ENCODE data around the gene TMEM59L. TPM values are rescaled to one million over a fixed set of nuclear protein-coding genes. Genes with fewer than 3 reads are reported as not detected.

The TMEM59L gene
- total RNA-seq, 6 experiments from 2014 or later = 0.31 to 0.43 TPM; not detected in 4

- no peaks in the 10 kb centered on the region for H3K36me3 ChIP-seq
- ATAC-seq (no peak), DNase-seq (no peak)
- no peak overlapping the region for H3K27ac ChIP-seq
- H3K4me1 ChIP-seq = no peaks in the 10 kb centered on the region
- TF ChIP-seq POLR2A (IDR thresholded peaks at IDR 0.05) = no peak
- TF ChIP-seq, protein P1, sequence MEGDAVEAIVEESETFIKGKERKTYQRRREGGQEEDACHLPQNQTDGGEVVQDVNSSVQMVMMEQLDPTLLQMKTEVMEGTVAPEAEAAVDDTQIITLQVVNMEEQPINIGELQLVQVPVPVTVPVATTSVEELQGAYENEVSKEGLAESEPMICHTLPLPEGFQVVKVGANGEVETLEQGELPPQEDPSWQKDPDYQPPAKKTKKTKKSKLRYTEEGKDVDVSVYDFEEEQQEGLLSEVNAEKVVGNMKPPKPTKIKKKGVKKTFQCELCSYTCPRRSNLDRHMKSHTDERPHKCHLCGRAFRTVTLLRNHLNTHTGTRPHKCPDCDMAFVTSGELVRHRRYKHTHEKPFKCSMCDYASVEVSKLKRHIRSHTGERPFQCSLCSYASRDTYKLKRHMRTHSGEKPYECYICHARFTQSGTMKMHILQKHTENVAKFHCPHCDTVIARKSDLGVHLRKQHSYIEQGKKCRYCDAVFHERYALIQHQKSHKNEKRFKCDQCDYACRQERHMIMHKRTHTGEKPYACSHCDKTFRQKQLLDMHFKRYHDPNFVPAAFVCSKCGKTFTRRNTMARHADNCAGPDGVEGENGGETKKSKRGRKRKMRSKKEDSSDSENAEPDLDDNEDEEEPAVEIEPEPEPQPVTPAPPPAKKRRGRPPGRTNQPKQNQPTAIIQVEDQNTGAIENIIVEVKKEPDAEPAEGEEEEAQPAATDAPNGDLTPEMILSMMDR (IDR thresholded peaks at IDR 0.05) = no peak
- H3K4me3 ChIP-seq = no peak overlapping the region
- H3K9me3 ChIP-seq = no peaks in the 10 kb centered on the region
- intact Hi-C loops (cut with DNase I) = no loop called here
- no peaks in the 10 kb centered on the region for H3K27me3 ChIP-seq
- WGBS (ENCODE audit: insufficient coverage, low coverage, low lambda C conversion rate, missing lambda C conversion rate) = 100% methylated on average over 2 of the region's 10 CpGs
Observed at GRCh38 chr19:18647807-18648206, 35.1 kb downstream of the TMEM59L start.

- intact Hi-C loops (cut with DNase I) = no loop called here
- no peaks in the 10 kb centered on the region for H3K4me1 ChIP-seq
Observed at GRCh38 chr19:18648973-18649315, 36.3 kb downstream of the TMEM59L start.

DNA sequence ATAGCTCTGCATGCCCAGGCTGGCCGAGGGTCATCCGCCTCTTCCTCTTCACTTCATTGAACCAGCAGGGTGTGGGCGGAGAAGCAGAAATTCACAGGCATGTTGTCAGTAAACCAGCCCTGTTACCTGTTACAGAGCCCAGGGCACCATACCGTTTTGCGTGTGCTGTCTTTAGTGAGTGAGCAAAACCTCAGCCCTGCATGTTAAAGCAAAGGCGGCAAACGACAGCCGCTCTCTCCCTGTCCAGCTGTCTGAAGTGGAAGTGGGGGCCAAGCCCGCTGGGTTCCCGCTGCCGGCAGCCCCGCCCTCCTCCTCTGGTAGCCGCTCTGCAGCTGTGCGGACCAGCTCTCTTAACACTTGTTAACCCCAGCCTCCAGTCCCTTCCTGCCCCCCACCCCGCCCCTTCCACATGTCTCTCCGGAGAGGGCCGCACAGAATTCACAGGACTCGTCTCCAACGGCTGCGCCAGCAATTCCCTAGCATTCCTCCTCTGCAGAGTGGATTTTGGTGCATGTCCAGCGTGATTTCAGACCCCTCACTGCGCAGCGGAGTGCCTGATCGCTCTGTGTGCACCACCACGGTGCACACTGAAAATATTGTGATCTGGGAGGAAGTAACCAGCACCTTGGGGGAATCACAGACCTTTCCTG lies 36.8 kb downstream of the TMEM59L start:
- Histone ChIP-seq H3K4me1 (no peaks in the 10 kb centered on the region), H3K9me3 (no peaks in the 10 kb centered on the region), H3K27ac (peak overlapping the region; percentile 40 to 54 (median 47)), H3K36me3 (no peaks in the 10 kb centered on the region), H3K27me3 (no peaks in the 10 kb centered on the region), H3K4me3 (no peak overlapping the region)
- 52% methylated on average over 15 of the region's 25 CpGs for WGBS (ENCODE audit: insufficient coverage, low coverage, low lambda C conversion rate, missing lambda C conversion rate)
- TF ChIP-seq POLR2A (IDR thresholded peaks at IDR 0.05) = no peak
- TF ChIP-seq, protein P1 (IDR thresholded peaks at IDR 0.05) = no peak
- DNase-seq = no peak
- peak; percentile 26 to 48 (median 36) for ATAC-seq
- intact Hi-C loops (cut with DNase I) = no loop called here

More at GRCh38 chr19:18648973-18649315, 36.3 kb downstream of the TMEM59L start:
- TF ChIP-seq POLR2A (IDR thresholded peaks at IDR 0.05) = no peak
- TF ChIP-seq, protein P1 (IDR thresholded peaks at IDR 0.05) = no peak
- Histone ChIP-seq H3K27ac (peak overlapping the region; percentile 24 to 54 (median 47)), H3K36me3 (no peaks in the 10 kb centered on the region), H3K9me3 (no peaks in the 10 kb centered on the region), H3K4me3 (no peak overlapping the region), H3K27me3 (no peaks in the 10 kb centered on the region)
- 89% methylated on average over 6 of the region's 13 CpGs for WGBS (ENCODE audit: insufficient coverage, low coverage, low lambda C conversion rate, missing lambda C conversion rate)
- ATAC-seq (peak in 1 of 4 donors; percentile 9), DNase-seq (no peak)

- no peak for TF ChIP-seq POLR2A (IDR thresholded peaks at IDR 0.05)
- TF ChIP-seq, protein P1 (IDR thresholded peaks at IDR 0.05) = no peak
- WGBS (ENCODE audit: insufficient coverage, low coverage, low lambda C conversion rate, missing lambda C conversion rate) = 39% methylated on average over 11 of the region's 17 CpGs
- DNase-seq = no peak
- peak overlapping the region in 2 of 3 donors; percentile 38 to 40 for H3K27ac ChIP-seq
- intact Hi-C loops (cut with DNase I) = no loop called here
- H3K4me1 ChIP-seq = no peaks in the 10 kb centered on the region
- no peak overlapping the region for H3K4me3 ChIP-seq
- no peaks in the 10 kb centered on the region for H3K27me3 ChIP-seq
- peak; percentile 48 to 72 (median 60) for ATAC-seq
- no peaks in the 10 kb centered on the region for H3K36me3 ChIP-seq
- H3K9me3 ChIP-seq = no peaks in the 10 kb centered on the region
Observed at GRCh38 chr19:18650021-18650390, 37.3 kb downstream of the TMEM59L start.
